ENCODE data around the gene EPN3.
A peak's percentile ranks its signal among the peaks of the same experiment; 100 is the strongest.

Gene EPN3

GRCh38 chr17:50558941-50559614, 26.5 kb downstream of the EPN3 start:
- Histone ChIP-seq H3K27ac (ENCODE audit: extremely low read depth, low read depth, low read length) (no peak overlapping the region), H3K4me1 (ENCODE audit: control insufficient read depth, insufficient read depth, low read length) (peaks cover 5% of the 10 kb centered on the region; the same call in 1 of the 2 replicates), H3K9me3 (ENCODE audit: control insufficient read depth, insufficient read depth, low read depth, low read length) (no peaks in the 10 kb centered on the region), H3K4me3 (ENCODE audit: low read depth, low read length) (no peak overlapping the region), H3K36me3 (ENCODE audit: control insufficient read depth in 2 of 2, insufficient read depth in 1 of 2, low read length in 2 of 2) (peaks cover 0 to 12% of the 10 kb centered on the region in 2 experiments; a peak in 1 of 3 replicates)
- ChIA-PET POLR2A (interaction anchor here (0.6 to 1.5 kb wide), 3 partner anchors 69 to 307 kb away, joined by 3 to 6 read pairs (median 5); partner anchors contain the start of genes LUC7L3 and TOB1), CTCF (interaction anchor here (1.8 to 3.4 kb wide), 3 partner anchors 8 to 71 kb away, joined by 8 to 24 read pairs (median 20); no protein-coding TSS in a partner anchor)
- TF ChIP-seq ZBTB48 (tag by site-specific recombination; IDR thresholded peaks at IDR 0.05) (no peak), ZNF398 (tag by site-specific recombination; IDR thresholded peaks at IDR 0.05) (no peak), ZFHX2 (tag by site-specific recombination; conservative IDR thresholded peaks at IDR 0.05) (peak; percentile 27)

- no peak for TF ChIP-seq REPIN1 (tag by site-specific recombination; IDR thresholded peaks at IDR 0.05; ENCODE audit: low read depth)
- TF ChIP-seq ZNF449 (tag by site-specific recombination; IDR thresholded peaks at IDR 0.05), result no peak
- TF ChIP-seq ZFP69B (tag by site-specific recombination; IDR thresholded peaks at IDR 0.05), result peak; percentile 39; the same call in 1 of the 2 replicates
- TF ChIP-seq ZNF530 (tag by site-specific recombination; IDR thresholded peaks at IDR 0.05; ENCODE audit: low read depth), result no peak
- no peak for TF ChIP-seq ZNF280D (tag by site-specific recombination; IDR thresholded peaks at IDR 0.05)
- 0 out of 2 replicates have a peak, but pooled peaks have one; percentile 15 for TF ChIP-seq REST (tag by site-specific recombination; IDR thresholded peaks at IDR 0.05)
- peak; percentile 81; the same call in 1 of the 2 replicates for TF ChIP-seq BCL11A (tag by site-specific recombination; IDR thresholded peaks at IDR 0.05; ENCODE audit: low read depth)
- Histone ChIP-seq H3K9me3 (ENCODE audit: control insufficient read depth, insufficient read depth, low read depth, low read length) (no peaks in the 10 kb centered on the region), H3K27ac (ENCODE audit: extremely low read depth, low read depth, low read length) (no peak overlapping the region), H3K36me3 (ENCODE audit: control insufficient read depth in 2 of 2, insufficient read depth in 1 of 2, low read length in 2 of 2) (peaks cover 0 to 12% of the 10 kb centered on the region in 2 experiments; a peak in 1 of 3 replicates), H3K4me3 (ENCODE audit: low read depth, low read length) (peak overlapping the region; percentile 38), H3K4me1 (ENCODE audit: control insufficient read depth, insufficient read depth, low read length) (peaks cover 5% of the 10 kb centered on the region; the same call in 1 of the 2 replicates)
- ChIA-PET POLR2A (interaction anchor here (0.6 to 1.7 kb wide), 10 partner anchors 10 to 307 kb away, joined by 3 to 13 read pairs (median 5); partner anchors contain the start of genes LUC7L3, SPATA20 and TOB1), CTCF (interaction anchor here (0.8 to 3.4 kb wide), 8 partner anchors 9 to 223 kb away, joined by 3 to 24 read pairs (median 5); partner anchors contain the start of gene SPATA20)
Measured at GRCh38 chr17:50559674-50560184, 27.2 kb downstream of the EPN3 start.

All from HEK293 (cell line).